ENCODE results near the gene LYRM9. TPM values are rescaled to one million over a fixed set of nuclear protein-coding genes. Genes with fewer than 3 reads are reported as not detected.

LYRM9 gene
- total RNA-seq, result 4.1 and 5.5 TPM in 2 replicates

DNA sequence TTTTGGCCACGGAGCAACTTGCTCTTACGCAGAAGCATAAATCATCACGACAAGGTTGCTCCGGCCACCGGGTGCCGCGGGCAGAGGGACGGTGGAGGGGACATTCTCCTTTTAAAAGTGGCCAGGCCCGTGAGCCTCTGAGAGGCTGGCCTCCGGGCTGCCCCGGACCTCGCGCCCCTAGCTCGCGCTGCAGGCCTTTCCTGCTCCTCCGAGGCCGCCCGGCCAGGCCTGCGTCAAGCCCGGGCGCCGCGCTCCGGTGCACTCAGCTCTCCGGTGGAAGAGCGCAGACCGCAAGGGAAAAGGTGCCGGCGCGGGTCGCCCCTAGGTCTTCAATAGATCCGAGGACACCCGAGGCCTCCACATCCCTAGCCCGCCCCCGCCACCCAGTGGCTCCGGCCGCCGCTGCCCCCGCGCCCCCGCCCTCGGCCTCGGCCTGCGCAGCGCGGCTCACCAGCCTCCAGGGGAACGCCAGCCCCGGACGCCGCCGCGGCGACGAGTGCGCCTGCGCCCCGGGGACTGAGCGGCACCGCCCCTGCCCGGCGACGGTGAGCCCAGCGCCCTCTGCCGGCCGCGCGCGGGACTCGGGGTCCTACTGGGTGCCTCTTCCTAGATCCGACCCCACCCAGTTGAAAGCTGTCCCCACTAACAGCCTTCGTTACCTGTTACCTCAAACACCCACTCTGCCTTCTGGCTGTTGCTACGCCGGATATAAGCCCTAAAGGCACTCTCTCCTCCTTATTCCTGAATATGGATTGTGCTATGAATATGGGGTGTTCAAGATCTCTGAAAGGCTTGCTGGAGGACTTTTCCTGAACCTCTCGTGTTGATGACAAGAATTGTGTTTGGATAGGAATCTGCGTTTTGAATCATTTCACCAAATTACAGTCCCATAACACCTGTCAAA is at the start of gene LYRM9:
TSS of gene LYRM9 (minus strand) at position 500 of the 904 bp plus-strand sequence. CDS start 10,671 bp downstream, outside the sequence.

Other genes starting within 250 kb of the LYRM9 start
- 0.15 and 0.23 TPM in 2 replicates for gene NOS2, start 92.8 kb downstream of the LYRM9 start, total RNA-seq
- 14.3 and 20.9 TPM in 2 replicates for gene NLK, start 149.3 kb upstream of the LYRM9 start, total RNA-seq